ENCODE measurements around the gene LIMK2. TPM values are rescaled to one million over a fixed set of nuclear protein-coding genes. Genes with fewer than 3 reads are reported as not detected.

Gene LIMK2
- total RNA-seq, 2 experiments from 2014 or later, result 23.2 to 25.5 TPM

GRCh38 chr22:31279327-31279669, 67.2 kb downstream of the LIMK2 start:
- TF ChIP-seq CTCF (IDR thresholded peaks at IDR 0.05), result no peak
- H3K27ac Mint-ChIP-seq, result peak overlapping the region; percentile 90
- peaks cover 62% of the 10 kb centered on the region for H3K36me3 Mint-ChIP-seq (ENCODE audit: low read depth)
- POLR2A ChIA-PET, result interaction anchor here (0.8 to 7.3 kb wide), 4 partner anchors 12 to 67 kb away, joined by 3 to 61 read pairs (median 6); partner anchors contain the start of genes LIMK2 and PIK3IP1
- no peak for DNase-seq
- ATAC-seq, result no peak
- H3K4me1 Mint-ChIP-seq (ENCODE audit: low read depth), result peaks cover 86% of the 10 kb centered on the region
- H3K4me3 Mint-ChIP-seq, result no peak overlapping the region
- intact Hi-C loops (cut with micrococcal nuclease), result no loop called here
- H3K9me3 Mint-ChIP-seq, result no peaks in the 10 kb centered on the region
- CTCF ChIA-PET, result interaction anchor here (1.6 to 2.1 kb wide), 2 partner anchors 34 to 68 kb away, joined by 7 to 8 read pairs; no protein-coding TSS in a partner anchor
- no peaks in the 10 kb centered on the region for H3K27me3 Mint-ChIP-seq

- POLR2A ChIA-PET, result interaction anchor here (0.7 to 7.3 kb wide), 5 partner anchors 11 to 593 kb away, joined by 3 to 61 read pairs (median 5); partner anchors contain the start of genes LIMK2 and PIK3IP1
- TF ChIP-seq CTCF (IDR thresholded peaks at IDR 0.05), result no peak
- peaks cover 57% of the 10 kb centered on the region for H3K36me3 Mint-ChIP-seq (ENCODE audit: low read depth)
- CTCF ChIA-PET, result interaction anchor here (0.7 to 2.1 kb wide), 3 partner anchors 13 to 69 kb away, joined by 4 to 8 read pairs (median 7); no protein-coding TSS in a partner anchor
- H3K4me1 Mint-ChIP-seq (ENCODE audit: low read depth), result peaks cover 89% of the 10 kb centered on the region
- H3K27ac Mint-ChIP-seq, result peak overlapping the region; percentile 90
- intact Hi-C loops (cut with micrococcal nuclease), result no loop called here
- no peak for ATAC-seq
- no peak overlapping the region for H3K4me3 Mint-ChIP-seq
- no peaks in the 10 kb centered on the region for H3K9me3 Mint-ChIP-seq
- no peak for DNase-seq
- no peaks in the 10 kb centered on the region for H3K27me3 Mint-ChIP-seq
Measured at GRCh38 chr22:31279821-31280505, 67.9 kb downstream of the LIMK2 start.

GRCh38 chr22:31281733-31282132, 69.6 kb downstream of the LIMK2 start:
- Mint-ChIP-seq H3K27ac (peak overlapping the region; percentile 76), H3K4me1 (ENCODE audit: low read depth) (peaks cover 94% of the 10 kb centered on the region), H3K36me3 (ENCODE audit: low read depth) (peaks cover 58% of the 10 kb centered on the region), H3K4me3 (no peak overlapping the region), H3K27me3 (no peaks in the 10 kb centered on the region), H3K9me3 (no peaks in the 10 kb centered on the region)
- intact Hi-C loops (cut with micrococcal nuclease), result no loop called here
- no peak for ATAC-seq
- ChIA-PET CTCF (interaction anchor here (0.9 to 6.2 kb wide), 4 partner anchors 8 to 11 kb away, joined by 3 to 47 read pairs (median 4); partner anchors contain the start of gene PIK3IP1), POLR2A (interaction anchor here (1.4 to 7.3 kb wide), 4 partner anchors 10 to 197 kb away, joined by 4 to 61 read pairs (median 6); partner anchors contain the start of gene PIK3IP1)
- TF ChIP-seq CTCF (IDR thresholded peaks at IDR 0.05), result no peak
- no peak for DNase-seq

GRCh38 chr22:31282748-31283468, 70.8 kb downstream of the LIMK2 start:
- ChIA-PET CTCF (interaction anchor here (1.1 to 6.2 kb wide), 3 partner anchors 9 to 31 kb away, joined by 4 to 47 read pairs (median 11); no protein-coding TSS in a partner anchor), POLR2A (interaction anchor here (0.7 to 7.3 kb wide), 7 partner anchors 8 to 198 kb away, joined by 3 to 61 read pairs (median 5); partner anchors contain the start of gene PIK3IP1)
- DNase-seq, result no peak
- no peak for TF ChIP-seq CTCF (IDR thresholded peaks at IDR 0.05)
- Mint-ChIP-seq H3K4me1 (ENCODE audit: low read depth) (peaks cover 94% of the 10 kb centered on the region), H3K9me3 (no peaks in the 10 kb centered on the region), H3K27me3 (no peaks in the 10 kb centered on the region), H3K27ac (peak overlapping the region; percentile 86), H3K36me3 (ENCODE audit: low read depth) (peaks cover 61% of the 10 kb centered on the region), H3K4me3 (no peak overlapping the region)
- ATAC-seq, result no peak
- intact Hi-C loops (cut with micrococcal nuclease), result no loop called here
